PFSK-1 (cell line): ENCODE results near the gene NCOA6.

Experiments
- FOXP2 ChIP-seq: optimal IDR thresholded peaks from 2 replicates; pipeline ENCODE3; 2011; ENCODE audit warnings: borderline replicate concordance, control low read depth, inconsistent platforms; ENCODE audit not compliant: insufficient read depth; ENCODE audit errors: extremely low read length, extremely low read depth
- POLR2AphosphoS5 ChIP-seq: IDR thresholded peaks from 2 replicates; pipeline ENCODE4 v1.6.1; 2012; ENCODE audit warnings: low read depth, mild to moderate bottlenecking, control low read depth, low read length, moderate library complexity
- REST ChIP-seq, 2 experiments: IDR thresholded peaks; 2 replicates each; pipeline versions ENCODE4 v1.6.1 to v1.8.0; 2011 to 2012; ENCODE audit warnings: low read depth in 2 of 2, low read length in 2 of 2, control low read depth in 1 of 2, inconsistent platforms in 1 of 2, mild to moderate bottlenecking in 1 of 2, moderate library complexity in 1 of 2; ENCODE audit not compliant: insufficient read depth in 1 of 2
- SIN3A ChIP-seq: IDR thresholded peaks from 2 replicates; pipeline ENCODE4 v1.6.1; 2012; ENCODE audit warnings: mild to moderate bottlenecking, low read length, moderate library complexity, borderline replicate concordance; ENCODE audit not compliant: insufficient read depth
- TAF1 ChIP-seq: IDR thresholded peaks from 2 replicates; pipeline ENCODE4 v1.6.1; 2012; ENCODE audit warnings: low read length, control low read depth, borderline replicate concordance; ENCODE audit not compliant: insufficient read depth

DNA sequence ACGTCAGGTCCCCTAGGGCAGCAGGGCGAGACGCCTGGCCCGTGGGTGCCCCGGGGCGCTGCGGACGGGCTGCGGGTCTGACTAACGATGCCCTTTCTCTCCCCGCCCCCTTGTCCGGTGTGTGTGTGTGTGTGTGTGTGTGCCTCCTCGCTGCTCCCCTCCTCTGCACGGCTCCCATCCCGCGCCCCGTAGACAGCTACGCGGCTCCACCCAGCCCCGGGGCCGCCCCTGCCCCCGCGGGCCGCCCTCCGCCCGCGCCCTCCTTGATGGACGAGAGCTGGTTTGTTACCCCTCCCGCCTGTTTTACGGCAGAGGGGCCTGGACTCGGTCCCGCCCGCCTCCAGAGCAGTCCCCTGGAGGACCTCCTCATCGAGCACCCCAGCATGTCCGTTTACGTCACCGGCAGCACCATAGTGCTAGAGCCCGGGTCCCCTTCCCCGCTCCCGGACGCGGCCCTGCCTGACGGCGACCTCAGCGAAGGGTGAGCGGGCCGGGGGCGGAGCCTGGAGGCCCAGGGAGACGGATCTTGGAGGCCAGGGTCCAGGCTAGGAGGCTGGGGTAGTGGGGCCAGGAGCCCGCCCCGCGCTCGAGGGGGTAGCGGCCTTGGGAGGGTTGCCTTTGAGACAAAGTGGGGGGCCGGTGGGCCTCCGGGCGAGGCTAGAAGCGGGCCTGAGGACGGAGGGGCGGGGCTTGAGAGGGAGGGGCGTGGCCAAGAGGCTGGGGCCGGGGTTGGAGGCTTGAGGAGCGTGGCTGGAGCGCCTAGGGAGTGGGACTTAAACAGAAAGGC, 116.2 kb downstream of the NCOA6 start:
- TF ChIP-seq POLR2AphosphoS5 (no peak), SIN3A (no peak), REST (IDR thresholded peaks at IDR 0.05; ENCODE audit: insufficient read depth in 1 of 2, low read depth in 2 of 2, low read length in 2 of 2) (no peak), TAF1 (no peak), FOXP2 (no peak)
